SU-DHL-6 (cell line): ENCODE data around the gene RUNX1.

Experiments
- CTCF ChIP-seq: fragments of 200-600 bp; sonication (generic); IDR thresholded peaks from one replicate; pipeline ENCODE4 v1.5.1; 2017; ENCODE audit warnings: antibody characterized with exemption, mild to moderate bottlenecking, low read length, moderate library complexity; ENCODE audit not compliant: insufficient read depth, poor library complexity, severe bottlenecking
- EZH2phosphoT487 ChIP-seq: fragments of 200-600 bp; sonication (generic), shearing (Covaris generic); conservative IDR thresholded peaks from 2 replicates; pipeline ENCODE4 v1.6.1; 2018; ENCODE audit warnings: mild to moderate bottlenecking, antibody characterized with exemption, low read length, moderate library complexity, mixed read lengths

- TF ChIP-seq CTCF = no peak
- no peak for TF ChIP-seq EZH2phosphoT487
These were observed 96.4 kb downstream of the RUNX1 start for GRCh38 chr21:34952701-34953100.
